ENCODE results near the gene GC. TPM values are rescaled to one million over a fixed set of nuclear protein-coding genes. Genes with fewer than 3 reads are reported as not detected.
"Not testable (repeated sequence)": the region's sequence is repeated elsewhere in the genome, so short reads cannot be mapped to it uniquely, and the experiment has no call there.

Gene GC
- not detected for polyA plus RNA-seq (2012; ENCODE audit: missing spikeins)

GRCh38 chr4:71783972-71784371 is at the start of gene GC:
Gene GC (minus strand): TSS chr4:71784079. CDS start chr4:71784018, 61 bp downstream.
- DNase-seq (ENCODE audit: insufficient read length), result no peak
- no peak for TF ChIP-seq POLR2AphosphoS5 (IDR thresholded peaks at IDR 0.05; ENCODE audit: low read depth, low read length)
- TF ChIP-seq TAF1 (IDR thresholded peaks at IDR 0.05; ENCODE audit: borderline replicate concordance, low read depth, low read length), result no peak
- no peak for TF ChIP-seq POLR2A (IDR thresholded peaks at IDR 0.05; ENCODE audit: low read depth, low read length)
- FAIRE-seq, result no peak

GRCh38 chr4:71833232-71833900 is 49.5 kb upstream of the GC start:
- TF ChIP-seq POLR2A (IDR thresholded peaks at IDR 0.05; ENCODE audit: low read depth, low read length) (no peak), POLR2AphosphoS5 (IDR thresholded peaks at IDR 0.05; ENCODE audit: low read depth, low read length) (no peak), TAF1 (IDR thresholded peaks at IDR 0.05; ENCODE audit: borderline replicate concordance, low read depth, low read length) (no peak)
- FAIRE-seq (no peak), DNase-seq (ENCODE audit: insufficient read length) (no peak)

GRCh38 chr4:71832049-71832448 is 48.2 kb upstream of the GC start:
- no peak for FAIRE-seq
- DNase-seq (ENCODE audit: insufficient read length), result no peak
- TF ChIP-seq TAF1 (IDR thresholded peaks at IDR 0.05; ENCODE audit: borderline replicate concordance, low read depth, low read length) (no peak), POLR2AphosphoS5 (IDR thresholded peaks at IDR 0.05; ENCODE audit: low read depth, low read length) (no peak), POLR2A (IDR thresholded peaks at IDR 0.05; ENCODE audit: low read depth, low read length) (no peak)

- DNase-seq (ENCODE audit: insufficient read length), result no peak
- TF ChIP-seq POLR2A (IDR thresholded peaks at IDR 0.05; ENCODE audit: low read depth, low read length) (no peak), POLR2AphosphoS5 (IDR thresholded peaks at IDR 0.05; ENCODE audit: low read depth, low read length) (no peak), TAF1 (IDR thresholded peaks at IDR 0.05; ENCODE audit: borderline replicate concordance, low read depth, low read length) (no peak)
- FAIRE-seq, result no peak
Observed at GRCh38 chr4:71830497-71831190, 46.8 kb upstream of the GC start.

- FAIRE-seq (no peak), DNase-seq (ENCODE audit: insufficient read length) (no peak)
- TF ChIP-seq TAF1 (IDR thresholded peaks at IDR 0.05; ENCODE audit: borderline replicate concordance, low read depth, low read length) (no peak), POLR2AphosphoS5 (IDR thresholded peaks at IDR 0.05; ENCODE audit: low read depth, low read length) (no peak)
Observed at GRCh38 chr4:71828470-71828869, 44.6 kb upstream of the GC start.

GRCh38 chr4:71827826-71828225 is 43.9 kb upstream of the GC start:
- no peak for TF ChIP-seq TAF1 (IDR thresholded peaks at IDR 0.05; ENCODE audit: borderline replicate concordance, low read depth, low read length)
- no peak for TF ChIP-seq POLR2A (IDR thresholded peaks at IDR 0.05; ENCODE audit: low read depth, low read length)
- no peak for TF ChIP-seq POLR2AphosphoS5 (IDR thresholded peaks at IDR 0.05; ENCODE audit: low read depth, low read length)
- FAIRE-seq (no peak), DNase-seq (ENCODE audit: insufficient read length) (no peak)

- FAIRE-seq, result no peak
- TF ChIP-seq TAF1 (IDR thresholded peaks at IDR 0.05; ENCODE audit: borderline replicate concordance, low read depth, low read length) (no peak), POLR2A (IDR thresholded peaks at IDR 0.05; ENCODE audit: low read depth, low read length) (no peak), POLR2AphosphoS5 (IDR thresholded peaks at IDR 0.05; ENCODE audit: low read depth, low read length) (no peak)
- DNase-seq (ENCODE audit: insufficient read length), result no peak
Observed at GRCh38 chr4:71816676-71817303, 32.9 kb upstream of the GC start.

- no peak for TF ChIP-seq POLR2AphosphoS5 (IDR thresholded peaks at IDR 0.05; ENCODE audit: low read depth, low read length)
- no peak for TF ChIP-seq TAF1 (IDR thresholded peaks at IDR 0.05; ENCODE audit: borderline replicate concordance, low read depth, low read length)
- TF ChIP-seq POLR2A (IDR thresholded peaks at IDR 0.05; ENCODE audit: low read depth, low read length), result no peak
- no peak for FAIRE-seq
- no peak for DNase-seq (ENCODE audit: insufficient read length)
Observed at GRCh38 chr4:71814433-71814832, 30.6 kb upstream of the GC start.

GRCh38 chr4:71809805-71810204 is 25.9 kb upstream of the GC start:
- DNase-seq (ENCODE audit: insufficient read length); FAIRE-seq: not testable (repeated sequence)

GRCh38 chr4:71807469-71807868 is 23.6 kb upstream of the GC start:
- FAIRE-seq (no peak), DNase-seq (ENCODE audit: insufficient read length) (no peak)
- TF ChIP-seq POLR2A (IDR thresholded peaks at IDR 0.05; ENCODE audit: low read depth, low read length) (no peak), POLR2AphosphoS5 (IDR thresholded peaks at IDR 0.05; ENCODE audit: low read depth, low read length) (no peak), TAF1 (IDR thresholded peaks at IDR 0.05; ENCODE audit: borderline replicate concordance, low read depth, low read length) (no peak)

- not testable (repeated sequence) for FAIRE-seq
Observed at GRCh38 chr4:71805230-71805629, 21.4 kb upstream of the GC start.

GRCh38 chr4:71804017-71804697 is 20.3 kb upstream of the GC start:
- FAIRE-seq; DNase-seq (ENCODE audit: insufficient read length): not testable (repeated sequence)

More at GRCh38 chr4:71805230-71805629, 21.4 kb upstream of the GC start:
- DNase-seq (ENCODE audit: insufficient read length), result not testable (repeated sequence)

Measured in GM12892 (cell line).